Heart right ventricle (tissue), 16 donors: ENCODE data around the gene SPDEF. TPM values are rescaled to one million over a fixed set of nuclear protein-coding genes. Genes with fewer than 3 reads are reported as not detected.

Source experiments
- ATAC-seq, 8 donors: fragments of 200-7000 bp; cut with Tn5 transposase; one replicate each; pipeline ENCODE4 v1.9.1; 2020; ENCODE audit warnings: mild to moderate bottlenecking in 8 of 8, moderate library complexity in 8 of 8, moderate number of reproducible peaks in 1 of 8
- DNase-seq, 2 donors: peaks; one replicate each; pipeline ENCODE4 v3.0.0-alpha.2; 2020
- H3K27ac ChIP-seq, 10 donors: fragments of 200-600 bp; sonication (generic) in 2 of 10; one replicate each; pipeline versions ENCODE4 v1.5.0 to v1.8.0; 2020 to 2022; ENCODE audit warnings: mild to moderate bottlenecking in 3 of 10
- H3K27me3 ChIP-seq, 7 donors: fragments of 200-600 bp; one replicate each; pipeline ENCODE4 v1.8.0; 2021 to 2022; ENCODE audit warnings: mild to moderate bottlenecking in 2 of 7
- H3K36me3 ChIP-seq, 9 donors: fragments of 200-600 bp; sonication (generic) in 1 of 9; one replicate each; pipeline versions ENCODE4 v1.5.0 to v1.8.0; 2020 to 2022; ENCODE audit warnings: mild to moderate bottlenecking in 2 of 9
- H3K4me1 ChIP-seq, 9 donors: fragments of 200-600 bp; sonication (generic) in 1 of 9; one replicate each; pipeline versions ENCODE4 v1.5.0 to v1.8.0; 2020 to 2022; ENCODE audit warnings: mild to moderate bottlenecking in 4 of 9
- H3K4me3 ChIP-seq, 10 donors: fragments of 200-600 bp; sonication (generic) in 2 of 10; one replicate each; pipeline versions ENCODE4 v1.5.0 to v1.8.0; 2020 to 2022; ENCODE audit warnings: mild to moderate bottlenecking in 7 of 10, moderate library complexity in 2 of 10
- H3K9me3 ChIP-seq, 11 donors: fragments of 200-600 bp in 10 of 11; sonication (generic) in 2 of 11; one replicate each; pipeline versions ENCODE4 v1.5.0 to v1.8.0; 2013 to 2022; ENCODE audit warnings: mild to moderate bottlenecking in 2 of 11, control low read depth in 1 of 11, moderate library complexity in 1 of 11
- WGBS, 2 donors: extraction: QIAGEN DNeasy Blood & Tissue Kit; methylation state at CpG; one replicate each; pipeline ENCODE4 v1.1.7; 2013; ENCODE audit warnings: inconsistent platforms in 1 of 2; 5-methylcytosine and 5-hydroxymethylcytosine counted together
- intact Hi-C, 10 donors: fragments of 100-400 bp; cut with DNase I; formaldehyde crosslinking; loops; one replicate each; pipeline versions ENCODE4 v1.11.1 to v1.14.2; 2022
- polyA plus RNA-seq, 2 donors: library from polyadenylated mRNA; stranded (reverse); fragments of 200-250 nt; gene quantifications; one replicate each; pipeline ENCODE4 v1.2.3, GENCODE V29; 2013
- total RNA-seq, 10 donors: library from RNA; stranded (reverse); fragmentation: NEBNext Ultra II Directional in 3 of 10; extraction: Animal tissue kit (Norgen Biotek cat#: 25700) in 3 of 10; gene quantifications; one replicate each; pipeline versions ENCODE4 v1.2.1 to v1.2.4, GENCODE V29; 2021 to 2023
- TF ChIP-seq, protein P1 (sequence below), 9 donors: fragments of 200-600 bp; sonication (generic) in 2 of 9; IDR thresholded peaks; one replicate each; pipeline versions ENCODE4 v1.5.0 to v1.8.0; 2021 to 2022; ENCODE audit warnings: antibody characterized with exemption in 9 of 9, mild to moderate bottlenecking in 5 of 9, moderate library complexity in 1 of 9
- donor health status: Arrhythmogenic right ventricular cardiomyopathy.
- donor health status: ischemic (EF 13 %, LVEDD 7.1; RV severe dilation, severe dysfunction).
- donor health status: healthy with polysubstance abuse.
- donor health status: DM: no; HTN: yes; CAD: no.
- donor health status: DM: no; HTN: no; CAD: no.
- donor health status: ischemic (EF 25% LVEDD 6.9; RV normal size, moderate dysfunction).
- donor health status: ischemic (EF 25% LVEDD 5.7; RV mildly dilated, moderate dysfunction).
- donor health status: healthy.
- donor health status: DM: yes; HTN: yes; CAD: no.
- donor health status: Ischemic cardiomyopathy.
- donor health status: ischemic (EF 35%, LVEDD 5.7; RV mildly dilated, moderate dysfunction).
- donor health status: nonischemic (EF 11% LVEDD 7.7; RV severe dilation, severe dysfunction).
- donor health status: DM: yes; HTN: yes; CAD: no.
- donor health status: PGD.
- donor health status: ischemic (EF 29% LVEDD 5.4; RV normal size, mild dysfunction).
- donor health status: nonischemic (EF 23%, LVEDD 6.1; RV moderate dilation, normal function).

The SPDEF gene
- total and polyA plus RNA-seq, 12 donors, result 0.15 to 0.60 (median 0.22) TPM; not detected in 2

DNA sequence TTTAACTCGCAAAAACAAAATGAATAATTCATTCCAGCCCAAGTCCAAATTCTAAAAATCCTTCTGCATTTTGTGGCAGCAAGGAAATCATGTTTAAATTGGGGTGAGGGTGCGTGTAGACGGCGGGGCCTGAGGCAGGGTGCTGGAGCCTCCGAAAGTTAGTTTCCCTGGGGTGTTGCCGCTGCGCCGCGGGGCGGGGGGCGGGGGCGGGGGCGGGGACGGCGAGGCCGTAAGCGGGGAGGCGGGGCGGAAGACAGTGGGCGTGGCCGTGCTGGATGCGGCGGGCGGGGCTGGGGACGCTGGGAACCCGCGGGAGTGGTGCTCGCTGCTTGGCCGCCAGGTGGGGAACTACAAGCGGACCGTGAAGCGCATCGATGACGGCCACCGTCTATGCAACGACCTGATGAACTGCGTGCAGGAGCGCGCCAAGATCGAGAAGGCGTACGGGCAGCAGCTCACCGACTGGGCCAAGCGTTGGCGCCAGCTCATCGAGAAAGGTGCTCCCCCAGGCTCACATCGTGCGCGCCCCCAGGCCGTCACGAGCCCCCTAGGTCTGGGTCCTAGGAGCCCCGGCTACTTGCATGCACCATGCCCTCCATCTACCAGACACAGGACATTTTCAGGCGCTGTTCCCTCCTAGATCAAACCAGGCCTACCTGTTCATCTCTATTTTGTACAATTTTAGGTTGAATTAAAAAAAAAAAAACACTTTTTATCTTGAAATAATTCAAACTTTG lies 29.0 kb downstream of the SPDEF start:
- Histone ChIP-seq H3K36me3 (no peaks in the 10 kb centered on the region), H3K4me3 (peak overlapping the region in 8 of 10 donors; percentile 16 to 48 (median 40)), H3K27me3 (no peaks in the 10 kb centered on the region), H3K27ac (peak overlapping the region in 7 of 10 donors; percentile 13 to 55 (median 52)), H3K4me1 (peaks cover 5 to 21% (median 7%) of the 10 kb centered on the region in 9 donors), H3K9me3 (no peaks in the 10 kb centered on the region)
- DNase-seq (peak; percentile 96 to 97), ATAC-seq (peak; percentile 84 to 95 (median 94))
- WGBS, 2 donors, result 4% methylated on average over 53 of the region's 53 CpGs
- intact Hi-C loops, result loop anchor here in 7 of 10 donors (1.0 to 5.0 kb wide), 3 partner anchors 80 to 82 kb away; no protein-coding TSS in a partner anchor
- TF ChIP-seq, protein P1, sequence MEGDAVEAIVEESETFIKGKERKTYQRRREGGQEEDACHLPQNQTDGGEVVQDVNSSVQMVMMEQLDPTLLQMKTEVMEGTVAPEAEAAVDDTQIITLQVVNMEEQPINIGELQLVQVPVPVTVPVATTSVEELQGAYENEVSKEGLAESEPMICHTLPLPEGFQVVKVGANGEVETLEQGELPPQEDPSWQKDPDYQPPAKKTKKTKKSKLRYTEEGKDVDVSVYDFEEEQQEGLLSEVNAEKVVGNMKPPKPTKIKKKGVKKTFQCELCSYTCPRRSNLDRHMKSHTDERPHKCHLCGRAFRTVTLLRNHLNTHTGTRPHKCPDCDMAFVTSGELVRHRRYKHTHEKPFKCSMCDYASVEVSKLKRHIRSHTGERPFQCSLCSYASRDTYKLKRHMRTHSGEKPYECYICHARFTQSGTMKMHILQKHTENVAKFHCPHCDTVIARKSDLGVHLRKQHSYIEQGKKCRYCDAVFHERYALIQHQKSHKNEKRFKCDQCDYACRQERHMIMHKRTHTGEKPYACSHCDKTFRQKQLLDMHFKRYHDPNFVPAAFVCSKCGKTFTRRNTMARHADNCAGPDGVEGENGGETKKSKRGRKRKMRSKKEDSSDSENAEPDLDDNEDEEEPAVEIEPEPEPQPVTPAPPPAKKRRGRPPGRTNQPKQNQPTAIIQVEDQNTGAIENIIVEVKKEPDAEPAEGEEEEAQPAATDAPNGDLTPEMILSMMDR (IDR thresholded peaks at IDR 0.05), result peak; percentile 47 to 94 (median 81)

DNA sequence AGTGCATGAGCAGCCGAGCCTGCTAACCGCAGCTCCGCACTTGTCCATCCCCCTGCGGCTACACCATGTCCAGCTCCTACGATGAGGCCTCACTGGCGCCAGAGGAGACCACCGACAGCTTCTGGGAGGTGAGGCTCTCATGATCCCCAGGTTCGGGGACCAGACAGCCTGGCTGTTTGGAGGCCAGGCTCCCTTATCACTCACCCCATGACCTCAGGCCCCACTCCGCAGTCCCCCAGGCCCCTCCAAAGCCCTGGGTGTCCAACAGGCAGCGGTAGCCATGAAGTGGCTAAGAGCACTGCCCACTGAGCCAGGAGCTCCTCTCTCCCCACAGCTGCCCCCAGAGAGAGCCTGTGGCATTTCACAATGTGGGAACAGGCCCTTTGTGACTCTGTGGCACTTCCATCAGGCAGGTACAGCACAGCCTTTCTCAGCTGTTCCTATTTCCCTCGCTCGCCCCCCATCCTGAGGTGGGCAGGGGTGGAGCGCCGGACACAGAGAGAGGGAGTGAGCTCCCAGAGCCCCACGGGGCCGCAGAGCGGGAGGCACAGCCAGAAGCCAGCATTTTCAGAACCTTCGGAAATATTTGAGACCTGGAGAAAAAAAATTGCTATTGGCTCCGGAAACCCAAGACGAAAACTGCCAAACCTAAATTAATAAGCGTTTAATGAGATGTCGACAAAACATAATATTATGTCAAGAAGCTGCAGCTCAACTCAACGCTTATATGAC lies 29.7 kb downstream of the SPDEF start:
- intact Hi-C loops, result loop anchor here in 5 of 10 donors (2.0 to 5.0 kb wide), 2 partner anchors 81 to 82 kb away; no protein-coding TSS in a partner anchor
- no peak for DNase-seq

DNA sequence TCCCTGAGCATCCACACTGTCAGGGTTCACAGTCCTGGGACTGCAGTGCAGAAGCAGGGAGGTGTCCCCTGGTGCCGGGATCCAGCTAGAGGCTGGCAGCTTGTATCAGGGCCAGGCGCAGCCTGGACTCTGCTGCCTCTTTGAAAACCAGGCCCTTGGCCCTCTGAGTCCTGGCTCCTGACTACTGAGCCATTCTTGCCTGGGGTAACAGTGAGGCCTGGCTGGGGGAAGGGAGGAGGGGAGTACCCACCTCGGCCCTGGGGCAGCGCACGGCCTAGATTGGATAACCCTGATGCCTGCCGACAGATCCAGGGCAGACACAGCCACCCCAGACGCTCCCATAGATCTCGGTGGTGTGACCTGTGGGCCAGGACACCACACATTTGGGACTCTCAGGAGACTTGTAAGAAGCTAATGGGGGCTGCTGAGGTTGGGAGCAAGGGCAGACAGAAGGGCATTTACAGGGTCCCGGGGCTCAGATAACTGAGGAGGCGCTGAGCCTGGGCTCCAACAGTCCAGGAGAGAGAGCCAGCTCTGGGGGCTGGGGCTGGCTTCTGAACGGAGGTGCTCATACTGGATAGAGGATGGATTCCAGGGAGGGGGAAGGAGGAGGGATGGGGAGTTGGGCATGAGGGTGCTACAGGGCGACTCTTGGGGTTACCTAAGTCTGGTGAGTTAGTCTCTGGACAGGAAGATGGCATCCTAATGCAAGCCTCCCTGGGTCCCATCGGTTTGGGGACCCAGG lies 30.5 kb downstream of the SPDEF start:
- ATAC-seq (no peak), DNase-seq (no peak)
- intact Hi-C loops, result loop anchor here in 5 of 10 donors (2.0 to 5.0 kb wide), 2 partner anchors 82 to 83 kb away; no protein-coding TSS in a partner anchor

More for the DNA sequence above, 29.7 kb downstream of the SPDEF start:
- TF ChIP-seq, protein P1 (IDR thresholded peaks at IDR 0.05), result no peak
- peak in 1 of 8 donors; percentile 5 for ATAC-seq
- no peaks in the 10 kb centered on the region for H3K27me3 ChIP-seq
- peak overlapping the region in 8 of 10 donors; percentile 16 to 48 (median 40) for H3K4me3 ChIP-seq
- peaks cover 5 to 21% (median 7%) of the 10 kb centered on the region in 9 donors for H3K4me1 ChIP-seq
- WGBS, 2 donors, result 67 to 74% methylated on average over 23 of the region's 23 CpGs
- peak overlapping the region in 7 of 10 donors; percentile 13 to 55 (median 52) for H3K27ac ChIP-seq
- no peaks in the 10 kb centered on the region for H3K36me3 ChIP-seq
- H3K9me3 ChIP-seq, result no peaks in the 10 kb centered on the region

More for the DNA sequence above, 30.5 kb downstream of the SPDEF start:
- H3K27ac ChIP-seq, result no peak overlapping the region
- no peak overlapping the region for H3K4me3 ChIP-seq
- no peaks in the 10 kb centered on the region for H3K9me3 ChIP-seq
- peaks cover 5 to 21% (median 7%) of the 10 kb centered on the region in 9 donors for H3K4me1 ChIP-seq
- no peaks in the 10 kb centered on the region for H3K27me3 ChIP-seq
- 89 to 92% methylated on average over 13 of the region's 13 CpGs for WGBS, 2 donors
- TF ChIP-seq, protein P1 (IDR thresholded peaks at IDR 0.05), result no peak
- H3K36me3 ChIP-seq, result no peaks in the 10 kb centered on the region
